GM18951 (cell line): ENCODE measurements around the gene BRF1.

Experiments used
- POLR2A ChIP-seq: IDR thresholded peaks from 4 replicates; pipeline ENCODE4 v1.6.1; 2011; ENCODE audit warnings: mild to moderate bottlenecking; ENCODE audit not compliant: insufficient read length, insufficient read depth; ENCODE audit errors: extremely low read depth
- in situ Hi-C: fragments of 300-500 bp; cut with MboI; formaldehyde crosslinking; loops from one replicate; pipeline ENCODE4 v1.12.0; 2022; ENCODE audit warnings: low sequenced_read_pairs, mixed read lengths, inconsistent platforms; ENCODE audit not compliant: unreplicated experiment

The BRF1 gene

DNA sequence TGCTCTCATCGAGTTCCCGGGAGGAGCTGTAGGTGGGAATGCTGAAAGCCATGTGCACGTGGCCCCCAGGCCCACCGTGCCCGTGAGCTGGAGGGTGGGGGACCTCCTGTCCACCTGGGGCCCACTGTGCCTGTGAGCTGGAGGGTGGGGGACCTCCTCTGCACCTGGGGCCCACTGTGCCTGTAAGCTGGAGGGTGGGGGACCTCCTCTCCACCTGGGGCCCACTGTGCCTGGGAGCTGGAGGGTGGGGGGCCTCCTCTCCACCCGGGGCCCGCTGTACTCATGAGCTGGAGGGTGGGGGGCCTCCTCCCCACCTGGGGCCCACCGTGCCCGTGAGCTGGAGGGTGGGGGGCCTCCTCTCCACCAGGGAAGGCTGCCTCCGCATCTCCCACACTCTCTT is 105.8 kb downstream of the BRF1 start:
- in situ Hi-C loops = loop anchor here (10.0 kb wide), 1 partner anchor 150 kb away; no protein-coding TSS in a partner anchor

DNA sequence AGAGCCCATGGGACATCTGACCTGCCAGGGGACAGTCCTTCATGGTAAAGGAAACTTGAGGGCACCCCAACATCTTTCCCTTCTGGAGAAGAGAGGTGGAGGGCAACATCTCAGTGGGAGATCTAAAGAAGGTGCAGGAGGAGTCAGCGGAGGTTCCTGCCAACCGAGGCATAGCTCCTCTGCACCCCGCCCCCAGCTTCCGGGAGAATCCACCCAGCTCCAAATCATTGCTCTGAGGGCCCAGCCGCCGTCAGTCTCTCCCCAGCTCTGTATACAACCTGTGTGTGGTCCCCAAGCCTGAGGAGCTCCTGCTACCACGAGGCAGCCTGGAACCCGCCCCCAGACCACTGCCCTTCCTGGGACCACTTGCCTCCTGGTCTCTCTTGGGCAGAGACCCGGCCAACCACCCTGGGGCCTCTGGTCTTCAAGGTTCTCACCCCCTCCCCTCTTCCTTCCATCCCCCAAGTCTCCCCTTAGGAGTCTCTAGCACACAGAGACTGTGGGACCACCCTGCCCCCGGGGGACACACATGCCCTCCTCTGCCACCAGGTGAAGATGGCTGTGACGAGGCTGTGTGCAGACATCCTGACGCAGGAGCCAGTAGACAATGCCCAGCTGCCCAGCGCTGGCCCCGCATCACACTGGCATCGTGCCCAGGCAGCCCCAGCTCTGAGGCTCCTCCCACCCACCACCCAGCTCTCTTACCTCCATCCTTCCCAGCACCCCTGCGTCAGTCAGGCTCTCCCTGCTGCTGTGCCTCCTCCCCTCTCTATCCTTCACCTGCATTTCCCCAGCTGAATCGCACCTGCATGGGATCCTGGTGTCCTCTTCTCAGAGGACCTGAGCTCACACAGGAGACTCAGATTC is 106.7 kb downstream of the BRF1 start:
- no peak for TF ChIP-seq POLR2A
- in situ Hi-C loops = loop anchor here (10.0 kb wide), 1 partner anchor 151 kb away; no protein-coding TSS in a partner anchor

More for the DNA sequence above, 105.8 kb downstream of the BRF1 start:
- no peak for TF ChIP-seq POLR2A

GRCh38 chr14:105192866-105193731 is 107.7 kb downstream of the BRF1 start:
- in situ Hi-C loops = loop anchor here (10.0 kb wide), 1 partner anchor 152 kb away; no protein-coding TSS in a partner anchor

GRCh38 chr14:105187935-105188524 is 112.8 kb downstream of the BRF1 start:
- in situ Hi-C loops = no loop called here
- no peak for TF ChIP-seq POLR2A

More at GRCh38 chr14:105192866-105193731, 107.7 kb downstream of the BRF1 start:
- no peak for TF ChIP-seq POLR2A

DNA sequence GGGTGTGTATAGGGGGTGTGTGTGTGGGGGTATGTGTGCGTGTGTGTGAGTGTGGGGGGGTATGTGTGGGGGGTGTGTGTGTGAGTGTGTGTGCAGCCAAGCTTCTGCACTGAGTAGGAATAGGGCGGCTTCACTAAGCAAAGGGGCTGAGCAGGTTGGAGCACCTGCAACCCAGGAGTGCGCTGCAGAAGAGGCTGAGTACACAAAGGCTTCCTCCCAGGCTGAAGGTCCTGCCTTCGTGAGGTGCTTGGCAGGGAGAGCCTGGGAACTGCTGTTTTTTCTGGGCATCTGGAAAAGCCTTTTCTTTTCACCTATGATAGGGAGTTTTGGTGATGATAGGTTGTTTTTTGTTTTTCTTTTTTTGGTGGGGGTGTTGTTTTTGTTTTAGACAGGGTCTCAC is 113.7 kb downstream of the BRF1 start:
- no peak for TF ChIP-seq POLR2A
- in situ Hi-C loops = no loop called here

DNA sequence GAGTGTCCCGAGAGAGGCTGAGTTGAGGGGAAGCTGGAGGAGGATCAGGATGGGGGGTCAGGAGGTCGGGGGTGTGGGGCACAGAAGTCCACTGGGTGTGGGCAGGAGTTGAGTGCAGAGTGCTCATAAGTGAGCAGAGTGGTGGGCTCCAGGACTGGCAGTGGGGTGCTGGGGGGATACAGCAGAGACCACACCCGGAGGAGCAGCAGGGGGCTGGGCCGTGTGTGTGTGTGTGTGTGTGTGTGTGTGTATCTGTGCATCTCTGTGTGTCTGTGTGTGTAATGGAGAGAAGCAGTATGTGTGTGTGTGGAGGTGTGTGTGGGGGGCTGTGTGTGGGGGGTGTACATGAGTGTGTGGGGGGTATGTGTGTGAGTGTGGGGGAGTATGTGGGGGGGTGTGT is 114.8 kb downstream of the BRF1 start:
- no peak for TF ChIP-seq POLR2A
- in situ Hi-C loops = no loop called here

DNA sequence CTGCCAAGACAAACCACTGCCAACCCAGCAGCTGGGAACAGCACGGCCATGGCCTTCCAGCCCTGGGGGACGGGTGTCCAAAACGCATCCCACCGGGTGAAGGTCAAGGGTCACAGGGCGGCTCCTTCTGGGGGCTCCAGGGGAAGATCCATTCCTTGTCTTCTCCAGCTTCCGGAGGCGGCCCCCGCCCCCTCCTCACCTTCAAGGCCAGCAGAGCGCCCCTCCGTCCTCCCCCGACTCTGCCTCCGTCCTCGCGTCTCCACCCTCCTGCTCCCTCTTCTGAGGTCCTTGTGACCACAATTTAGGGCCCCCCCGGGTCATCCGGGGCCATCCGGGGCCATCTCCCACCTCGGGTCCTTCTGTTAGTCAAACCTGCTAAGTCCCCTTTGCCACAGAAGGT is 115.8 kb downstream of the BRF1 start:
- no peak for TF ChIP-seq POLR2A
- in situ Hi-C loops = no loop called here

GRCh38 chr14:105184461-105184860 is 116.3 kb downstream of the BRF1 start:
- no peak for TF ChIP-seq POLR2A
- in situ Hi-C loops = no loop called here

- TF ChIP-seq POLR2A = no peak
- in situ Hi-C loops = no loop called here
These were observed 118.3 kb downstream of the BRF1 start for GRCh38 chr14:105182296-105183020.

GRCh38 chr14:105181549-105182295 is 119.1 kb downstream of the BRF1 start:
- no peak for TF ChIP-seq POLR2A
- in situ Hi-C loops = no loop called here

GRCh38 chr14:105180592-105181548 is 119.9 kb downstream of the BRF1 start, which contains the start of gene NUDT14:
TSS of gene NUDT14 (minus strand) at chr14:105181312. CDS start at chr14:105181209, 103 bp downstream.
- TF ChIP-seq POLR2A = peak; percentile 50
- in situ Hi-C loops = no loop called here
